ENCODE results near the gene SPOCK1. TPM values are rescaled to one million over a fixed set of nuclear protein-coding genes. Genes with fewer than 3 reads are reported as not detected.

The SPOCK1 gene
- total and polyA plus RNA-seq, 4 donors, result 0.07 to 0.18 (median 0.17) TPM; not detected in 1

DNA sequence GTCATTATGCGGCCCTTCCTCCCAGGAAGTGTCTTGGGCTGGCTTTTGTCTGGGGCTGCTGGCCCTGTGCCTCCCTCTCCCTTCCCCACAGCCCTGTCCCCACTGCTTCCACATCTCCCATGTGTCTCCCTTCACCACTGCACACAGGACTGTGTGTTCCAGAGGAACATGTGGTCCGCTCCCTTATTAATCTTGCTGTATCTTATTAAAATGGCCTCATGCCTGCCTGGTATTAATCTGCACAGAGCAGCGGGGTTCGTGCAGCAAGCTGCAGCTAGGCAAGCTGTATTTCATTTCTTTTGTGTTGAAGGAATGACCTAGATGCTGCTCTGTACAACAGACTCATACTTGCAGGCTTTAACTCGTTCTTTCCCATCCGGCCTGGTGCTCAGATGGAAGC lies 130.5 kb downstream of the SPOCK1 start:
- Histone ChIP-seq H3K9me3 (ENCODE audit: control insufficient read depth in 4 of 4, low read length in 3 of 4) (no peaks in the 10 kb centered on the region), H3K27ac (ENCODE audit: low read depth in 1 of 2, low read length in 2 of 2) (no peak overlapping the region), H3K4me1 (ENCODE audit: control insufficient read depth in 4 of 4, insufficient read depth in 4 of 4, low read length in 3 of 4) (no peaks in the 10 kb centered on the region), H3K27me3 (ENCODE audit: control insufficient read depth in 4 of 4, insufficient read depth in 4 of 4, low read length in 3 of 4) (no peaks in the 10 kb centered on the region), H3K4me3 (ENCODE audit: low read depth in 1 of 3, low read length in 3 of 3) (no peak overlapping the region), H3K9ac (ENCODE audit: low read depth in 1 of 2, low read length in 2 of 2) (no peak overlapping the region), H3K36me3 (ENCODE audit: control insufficient read depth in 4 of 4, insufficient read depth in 3 of 4, low read depth in 1 of 4, low read length in 3 of 4) (no peaks in the 10 kb centered on the region)
- TF ChIP-seq HNF4G (IDR thresholded peaks at IDR 0.05) (no peak), HNF4A (conservative IDR thresholded peaks at IDR 0.05) (no peak), MAX (IDR thresholded peaks at IDR 0.05) (no peak), EGR1 (IDR thresholded peaks at IDR 0.05; ENCODE audit: low read depth in 2 of 2) (no peak), FOXA1 (IDR thresholded peaks at IDR 0.05) (no peak), YY1 (IDR thresholded peaks at IDR 0.05) (no peak), RXRA (IDR thresholded peaks at IDR 0.05) (no peak), JUND (IDR thresholded peaks at IDR 0.05) (no peak), SP1 (IDR thresholded peaks at IDR 0.05) (no peak), TAF1 (conservative IDR thresholded peaks at IDR 0.05) (no peak)
- TF ChIP-seq, protein P1, sequence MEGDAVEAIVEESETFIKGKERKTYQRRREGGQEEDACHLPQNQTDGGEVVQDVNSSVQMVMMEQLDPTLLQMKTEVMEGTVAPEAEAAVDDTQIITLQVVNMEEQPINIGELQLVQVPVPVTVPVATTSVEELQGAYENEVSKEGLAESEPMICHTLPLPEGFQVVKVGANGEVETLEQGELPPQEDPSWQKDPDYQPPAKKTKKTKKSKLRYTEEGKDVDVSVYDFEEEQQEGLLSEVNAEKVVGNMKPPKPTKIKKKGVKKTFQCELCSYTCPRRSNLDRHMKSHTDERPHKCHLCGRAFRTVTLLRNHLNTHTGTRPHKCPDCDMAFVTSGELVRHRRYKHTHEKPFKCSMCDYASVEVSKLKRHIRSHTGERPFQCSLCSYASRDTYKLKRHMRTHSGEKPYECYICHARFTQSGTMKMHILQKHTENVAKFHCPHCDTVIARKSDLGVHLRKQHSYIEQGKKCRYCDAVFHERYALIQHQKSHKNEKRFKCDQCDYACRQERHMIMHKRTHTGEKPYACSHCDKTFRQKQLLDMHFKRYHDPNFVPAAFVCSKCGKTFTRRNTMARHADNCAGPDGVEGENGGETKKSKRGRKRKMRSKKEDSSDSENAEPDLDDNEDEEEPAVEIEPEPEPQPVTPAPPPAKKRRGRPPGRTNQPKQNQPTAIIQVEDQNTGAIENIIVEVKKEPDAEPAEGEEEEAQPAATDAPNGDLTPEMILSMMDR (IDR thresholded peaks at IDR 0.05; ENCODE audit: low read depth, low read length, missing input control), result no peak
- WGBS, result 85% methylated on average over 6 of the region's 6 CpGs
- no peak for DNase-seq (ENCODE audit: low spot score)

DNA sequence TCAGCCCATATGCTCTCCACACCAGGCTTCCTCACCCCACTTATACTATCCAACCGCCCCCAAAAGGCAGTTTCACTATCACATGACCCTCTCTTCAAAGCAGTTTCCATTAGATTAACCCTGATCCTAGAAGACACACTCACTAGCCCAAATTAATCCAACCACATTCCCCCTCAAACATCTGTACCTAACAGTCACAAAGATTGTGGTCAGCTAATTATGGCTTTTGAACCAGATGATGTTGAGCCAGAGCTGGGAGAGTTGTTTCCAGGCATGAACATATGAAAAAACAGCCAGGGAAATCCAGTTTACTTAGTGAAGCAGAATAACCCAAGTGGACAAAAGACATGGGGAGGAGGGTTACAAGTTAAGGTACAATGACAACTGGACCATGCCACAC lies 131.2 kb downstream of the SPOCK1 start:
- no peak overlapping the region for H3K9ac ChIP-seq (ENCODE audit: low read depth in 1 of 2, low read length in 2 of 2)
- H3K27me3 ChIP-seq (ENCODE audit: control insufficient read depth in 4 of 4, insufficient read depth in 4 of 4, low read length in 3 of 4), result no peaks in the 10 kb centered on the region
- 90% methylated on average over 1 of the region's 1 CpG for WGBS
- H3K4me1 ChIP-seq (ENCODE audit: control insufficient read depth in 4 of 4, insufficient read depth in 4 of 4, low read length in 3 of 4), result no peaks in the 10 kb centered on the region
- H3K4me3 ChIP-seq (ENCODE audit: low read depth in 1 of 3, low read length in 3 of 3), result no peak overlapping the region
- no peak overlapping the region for H3K27ac ChIP-seq (ENCODE audit: low read depth in 1 of 2, low read length in 2 of 2)
- TF ChIP-seq SP1 (IDR thresholded peaks at IDR 0.05) (no peak), FOXA2 (IDR thresholded peaks at IDR 0.05) (no peak), JUND (IDR thresholded peaks at IDR 0.05) (no peak), HNF4G (IDR thresholded peaks at IDR 0.05) (no peak), YY1 (IDR thresholded peaks at IDR 0.05) (no peak), RAD21 (IDR thresholded peaks at IDR 0.05) (no peak), NR2F2 (IDR thresholded peaks at IDR 0.05) (no peak), MAX (IDR thresholded peaks at IDR 0.05) (no peak), ATF3 (IDR thresholded peaks at IDR 0.05) (no peak), RXRA (IDR thresholded peaks at IDR 0.05) (no peak), TAF1 (conservative IDR thresholded peaks at IDR 0.05) (no peak)
- TF ChIP-seq, protein P1 (IDR thresholded peaks at IDR 0.05; ENCODE audit: low read depth, low read length, missing input control), result no peak
- TF ChIP-seq, protein P2, sequence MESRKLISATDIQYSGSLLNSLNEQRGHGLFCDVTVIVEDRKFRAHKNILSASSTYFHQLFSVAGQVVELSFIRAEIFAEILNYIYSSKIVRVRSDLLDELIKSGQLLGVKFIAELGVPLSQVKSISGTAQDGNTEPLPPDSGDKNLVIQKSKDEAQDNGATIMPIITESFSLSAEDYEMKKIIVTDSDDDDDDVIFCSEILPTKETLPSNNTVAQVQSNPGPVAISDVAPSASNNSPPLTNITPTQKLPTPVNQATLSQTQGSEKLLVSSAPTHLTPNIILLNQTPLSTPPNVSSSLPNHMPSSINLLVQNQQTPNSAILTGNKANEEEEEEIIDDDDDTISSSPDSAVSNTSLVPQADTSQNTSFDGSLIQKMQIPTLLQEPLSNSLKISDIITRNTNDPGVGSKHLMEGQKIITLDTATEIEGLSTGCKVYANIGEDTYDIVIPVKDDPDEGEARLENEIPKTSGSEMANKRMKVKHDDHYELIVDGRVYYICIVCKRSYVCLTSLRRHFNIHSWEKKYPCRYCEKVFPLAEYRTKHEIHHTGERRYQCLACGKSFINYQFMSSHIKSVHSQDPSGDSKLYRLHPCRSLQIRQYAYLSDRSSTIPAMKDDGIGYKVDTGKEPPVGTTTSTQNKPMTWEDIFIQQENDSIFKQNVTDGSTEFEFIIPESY (IDR thresholded peaks at IDR 0.05), result no peak
- no peak for DNase-seq (ENCODE audit: low spot score)
- no peaks in the 10 kb centered on the region for H3K36me3 ChIP-seq (ENCODE audit: control insufficient read depth in 4 of 4, insufficient read depth in 3 of 4, low read depth in 1 of 4, low read length in 3 of 4)
- H3K9me3 ChIP-seq (ENCODE audit: control insufficient read depth in 4 of 4, low read length in 3 of 4), result no peaks in the 10 kb centered on the region
